GM12864 (cell line): ENCODE measurements around the gene NACC2.
A peak's percentile ranks its signal among the peaks of the same experiment; 100 is the strongest.

Experiments
- DNase-seq: peaks from one replicate; pipeline ENCODE4 v3.0.0-alpha.2; 2011; ENCODE audit warnings: low read depth
- H3K4me3 ChIP-seq: 2 replicates; pipeline ENCODE4 v1.5.1; 2011; ENCODE audit warnings: mild to moderate bottlenecking, low read depth, low read length, control low read depth
- TF ChIP-seq, protein P1 (sequence below): IDR thresholded peaks from 2 replicates; pipeline ENCODE4 v1.5.1; 2011; ENCODE audit warnings: low read depth, mild to moderate bottlenecking, moderate library complexity, low read length, control low read depth, inconsistent platforms; ENCODE audit errors: missing control alignments

NACC2 gene

DNA sequence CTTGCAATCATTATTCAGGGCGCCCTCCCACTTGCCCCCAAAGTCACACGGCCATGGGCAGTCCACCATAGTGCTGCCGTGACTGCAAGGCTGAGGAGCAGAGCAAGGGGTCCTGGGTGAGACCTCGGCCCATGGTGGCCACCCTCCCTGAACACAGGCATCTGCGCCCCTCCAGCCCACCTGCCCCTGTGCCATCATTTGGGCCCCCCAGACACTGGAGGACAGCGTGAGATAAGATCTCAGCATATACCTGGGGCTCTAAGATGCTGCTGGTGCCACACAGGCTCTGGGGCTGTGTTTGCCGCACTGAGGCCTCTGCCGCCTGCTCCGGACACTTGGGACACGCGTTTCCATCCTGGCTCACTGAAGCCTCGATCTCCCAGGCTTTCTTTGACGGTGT lies 20.1 kb upstream of the NACC2 start:
- TF ChIP-seq, protein P1, sequence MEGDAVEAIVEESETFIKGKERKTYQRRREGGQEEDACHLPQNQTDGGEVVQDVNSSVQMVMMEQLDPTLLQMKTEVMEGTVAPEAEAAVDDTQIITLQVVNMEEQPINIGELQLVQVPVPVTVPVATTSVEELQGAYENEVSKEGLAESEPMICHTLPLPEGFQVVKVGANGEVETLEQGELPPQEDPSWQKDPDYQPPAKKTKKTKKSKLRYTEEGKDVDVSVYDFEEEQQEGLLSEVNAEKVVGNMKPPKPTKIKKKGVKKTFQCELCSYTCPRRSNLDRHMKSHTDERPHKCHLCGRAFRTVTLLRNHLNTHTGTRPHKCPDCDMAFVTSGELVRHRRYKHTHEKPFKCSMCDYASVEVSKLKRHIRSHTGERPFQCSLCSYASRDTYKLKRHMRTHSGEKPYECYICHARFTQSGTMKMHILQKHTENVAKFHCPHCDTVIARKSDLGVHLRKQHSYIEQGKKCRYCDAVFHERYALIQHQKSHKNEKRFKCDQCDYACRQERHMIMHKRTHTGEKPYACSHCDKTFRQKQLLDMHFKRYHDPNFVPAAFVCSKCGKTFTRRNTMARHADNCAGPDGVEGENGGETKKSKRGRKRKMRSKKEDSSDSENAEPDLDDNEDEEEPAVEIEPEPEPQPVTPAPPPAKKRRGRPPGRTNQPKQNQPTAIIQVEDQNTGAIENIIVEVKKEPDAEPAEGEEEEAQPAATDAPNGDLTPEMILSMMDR = no peak
- no peak for DNase-seq
- H3K4me3 ChIP-seq = no peak overlapping the region

DNA sequence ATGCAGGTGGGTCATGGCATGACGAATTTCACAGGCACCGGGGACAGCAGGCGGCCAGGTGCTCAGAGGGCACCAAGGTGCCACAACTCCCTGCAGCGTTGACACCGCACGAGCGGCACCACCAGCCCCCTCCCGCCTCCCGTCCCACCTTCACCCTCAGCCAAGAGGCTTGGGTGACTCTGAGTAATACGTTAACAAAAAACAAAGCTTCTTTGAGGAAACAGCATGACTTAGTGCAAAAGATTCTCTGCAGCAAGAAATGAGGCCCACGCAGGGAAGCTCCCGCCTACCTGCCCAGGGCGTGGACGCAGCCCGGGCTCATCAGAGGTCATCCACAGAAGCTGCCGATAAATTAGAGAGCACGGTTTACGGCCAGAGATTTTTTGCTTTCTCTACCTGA lies 19.5 kb upstream of the NACC2 start:
- TF ChIP-seq, protein P1 = no peak
- H3K4me3 ChIP-seq = no peak overlapping the region
- DNase-seq = no peak

DNA sequence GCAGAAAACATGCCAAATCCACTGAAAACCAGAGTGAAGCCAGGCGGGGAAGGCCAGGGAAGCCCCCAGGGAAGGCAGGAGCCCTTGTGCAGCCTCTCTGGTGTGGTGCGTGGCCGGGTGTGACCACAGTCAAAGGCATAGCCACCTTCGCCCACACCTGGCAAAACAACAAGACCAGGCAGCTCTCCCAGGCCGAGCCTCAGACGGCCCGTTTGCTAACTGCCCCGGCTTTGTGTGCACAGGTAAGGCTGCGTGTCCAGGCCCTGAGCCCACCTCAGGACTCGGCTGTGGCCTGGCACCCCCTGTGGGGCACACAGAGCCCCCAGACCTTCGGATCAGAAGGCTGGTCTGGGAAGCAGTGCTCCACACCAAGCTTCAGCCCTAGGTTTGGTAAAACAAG lies 17.5 kb upstream of the NACC2 start:
- no peak for DNase-seq
- TF ChIP-seq, protein P1 = no peak
- no peak overlapping the region for H3K4me3 ChIP-seq

DNA sequence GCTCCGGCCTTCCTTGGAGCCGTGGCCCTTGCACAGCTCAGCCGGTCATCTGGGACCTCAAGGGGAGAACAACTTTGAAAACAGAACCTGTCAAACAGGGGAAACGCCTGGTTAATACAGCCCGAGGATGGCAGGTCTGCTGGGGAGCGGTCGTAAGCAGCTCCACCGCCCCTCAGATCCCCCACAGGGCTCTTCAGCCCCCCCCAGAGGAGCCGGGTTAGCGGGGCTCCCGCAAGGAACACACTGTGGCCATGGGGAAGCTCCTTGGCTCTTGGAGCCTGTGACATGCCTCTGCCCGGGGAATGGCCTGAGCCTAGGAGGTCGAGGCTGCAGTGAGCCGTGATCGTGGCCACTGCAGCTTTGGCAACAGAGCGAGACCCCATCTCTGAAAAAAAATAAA lies 16.8 kb upstream of the NACC2 start:
- TF ChIP-seq, protein P1 = no peak
- no peak overlapping the region for H3K4me3 ChIP-seq
- no peak for DNase-seq

DNA sequence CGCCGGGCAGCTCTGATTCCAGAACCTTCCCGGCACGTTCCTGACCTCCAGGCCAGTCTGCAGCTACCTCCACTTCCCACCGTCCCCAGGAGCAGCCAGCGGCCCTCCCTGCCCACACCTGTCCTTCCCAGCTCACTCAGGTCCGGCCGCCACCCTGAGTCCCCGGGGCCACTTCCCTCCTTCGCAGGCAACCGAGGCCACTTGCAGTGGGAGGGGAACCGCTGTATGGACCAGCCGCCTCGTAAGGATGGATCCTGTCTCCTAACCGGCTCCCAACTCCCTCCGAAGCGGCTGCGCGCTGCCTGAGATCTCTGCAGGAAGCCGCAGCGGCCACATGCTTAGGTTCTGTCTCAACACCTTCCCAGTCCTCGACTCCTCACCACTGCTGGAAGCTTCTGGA lies 16.1 kb upstream of the NACC2 start:
- no peak overlapping the region for H3K4me3 ChIP-seq
- TF ChIP-seq, protein P1 = no peak
- no peak for DNase-seq

DNA sequence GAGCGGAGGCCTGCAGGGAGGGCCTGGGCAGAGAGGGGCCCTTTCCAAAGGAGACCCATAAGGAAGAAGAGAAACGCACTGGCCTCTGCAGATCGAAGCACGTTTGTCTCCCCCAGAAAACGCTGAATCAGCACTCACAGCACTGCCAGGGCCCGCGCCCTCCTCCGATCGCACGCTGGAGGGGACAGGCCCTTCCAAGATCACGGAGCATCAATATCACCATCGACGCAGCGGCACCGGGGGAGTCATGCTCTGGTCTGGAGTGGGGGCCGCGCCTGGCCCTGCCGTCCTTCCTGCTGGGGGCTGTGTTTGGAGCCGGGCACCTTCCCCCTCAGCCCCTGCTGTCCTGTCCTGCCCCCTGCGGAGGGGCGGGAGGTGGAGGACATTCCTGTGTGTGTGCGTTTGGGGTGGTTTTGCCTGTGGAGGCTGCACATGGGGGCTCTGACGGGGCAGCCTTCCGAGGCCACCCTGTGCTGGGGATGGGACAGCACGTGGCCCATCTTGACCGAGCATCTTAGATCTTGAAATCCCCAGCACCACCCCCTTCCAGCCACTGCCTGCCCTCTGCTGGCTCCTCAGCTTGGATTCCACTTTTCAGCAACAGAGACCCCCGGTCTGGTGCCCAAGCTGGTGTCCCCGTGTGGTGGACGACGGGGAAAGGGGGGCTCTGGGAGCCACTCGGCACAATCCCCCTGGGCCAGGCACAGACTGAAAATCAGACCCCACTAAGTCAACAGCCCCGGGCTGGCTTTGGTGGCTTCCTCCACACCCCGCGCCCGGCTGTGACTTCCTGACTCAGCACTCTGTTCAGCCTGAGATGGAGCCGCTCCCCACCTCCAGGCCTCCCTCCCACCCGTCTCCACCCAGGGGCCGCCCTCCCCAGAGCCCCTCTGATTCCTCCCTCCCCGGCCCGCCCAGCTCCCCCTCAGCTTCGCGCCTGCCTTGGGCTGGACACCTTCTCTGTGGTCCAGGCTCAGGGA lies 15.3 kb upstream of the NACC2 start:
- TF ChIP-seq, protein P1 = peak; percentile 27
- no peak for DNase-seq
- H3K4me3 ChIP-seq = peak overlapping the region; percentile 55
